Neutrophil (primary cell): ENCODE results near the gene LEKR1.

Experiments used
- H3K27ac ChIP-seq: fragments of 200-600 bp; sonication (generic); 2 replicates; pipeline ENCODE4 v1.5.1; 2016; ENCODE audit warnings: mild to moderate bottlenecking, moderate library complexity
- H3K27me3 ChIP-seq: fragments of 200-600 bp; sonication (generic); 2 replicates; pipeline ENCODE4 v1.6.0; 2016; ENCODE audit warnings: mild to moderate bottlenecking
- H3K36me3 ChIP-seq: fragments of 200-600 bp; sonication (generic); 2 replicates; pipeline ENCODE4 v1.5.1; 2017
- H3K4me1 ChIP-seq, 2 experiments: fragments of 200-600 bp in 1 of 2; sonication (generic) in 1 of 2; 1 replicate in 1 of 2; 2 replicates in 1 of 2; pipeline versions ENCODE4 v1.5.1 to v1.6.1; 2013 to 2016; ENCODE audit warnings: low read depth in 1 of 2, low read length in 1 of 2, mild to moderate bottlenecking in 1 of 2, moderate library complexity in 1 of 2; ENCODE audit not compliant: control insufficient read depth in 1 of 2, insufficient read depth in 1 of 2
- H3K4me3 ChIP-seq, 2 experiments: fragments of 200-600 bp in 1 of 2; sonication (generic) in 1 of 2; 1 replicate in 1 of 2; 2 replicates in 1 of 2; pipeline ENCODE4 v1.5.1; 2013 to 2016; ENCODE audit warnings: low read depth in 1 of 2, low read length in 1 of 2, mild to moderate bottlenecking in 1 of 2, moderate library complexity in 1 of 2
- H3K9me3 ChIP-seq: fragments of 200-600 bp; sonication (generic); 2 replicates; pipeline ENCODE4 v1.5.1; 2016
- CTCF ChIP-seq: fragments of 200-600 bp; sonication (generic); IDR thresholded peaks from 2 replicates; pipeline ENCODE4 v1.5.1; 2016; ENCODE audit warnings: antibody characterized with exemption

LEKR1 gene

GRCh38 chr3:156826144-156826895, at the start of gene LEKR1:
LEKR1 (plus strand) TSS chr3:156826353; CDS start chr3:156829330, 2,977 bp downstream.
- Histone ChIP-seq H3K4me3 (peak within 1 kb of the TSS; percentile 76 to 90), H3K9me3 (no peaks in the 10 kb centered on the region), H3K36me3 (no peaks in the 10 kb centered on the region), H3K27me3 (no peaks in the 10 kb centered on the region), H3K27ac (peak within 1 kb of the TSS; percentile 84), H3K4me1 (peaks cover 0 to 10% of the 10 kb centered on the region in 2 experiments)
- TF ChIP-seq CTCF, result peak; percentile 16

- Histone ChIP-seq H3K27ac (no peak overlapping the region), H3K36me3 (no peaks in the 10 kb centered on the region), H3K9me3 (no peaks in the 10 kb centered on the region), H3K27me3 (no peaks in the 10 kb centered on the region), H3K4me3 (no peak overlapping the region), H3K4me1 (peaks cover 0 to 6% of the 10 kb centered on the region in 2 experiments)
- TF ChIP-seq CTCF, result no peak
Measured at GRCh38 chr3:156776871-156777270, 49.3 kb upstream of the LEKR1 start.

DNA sequence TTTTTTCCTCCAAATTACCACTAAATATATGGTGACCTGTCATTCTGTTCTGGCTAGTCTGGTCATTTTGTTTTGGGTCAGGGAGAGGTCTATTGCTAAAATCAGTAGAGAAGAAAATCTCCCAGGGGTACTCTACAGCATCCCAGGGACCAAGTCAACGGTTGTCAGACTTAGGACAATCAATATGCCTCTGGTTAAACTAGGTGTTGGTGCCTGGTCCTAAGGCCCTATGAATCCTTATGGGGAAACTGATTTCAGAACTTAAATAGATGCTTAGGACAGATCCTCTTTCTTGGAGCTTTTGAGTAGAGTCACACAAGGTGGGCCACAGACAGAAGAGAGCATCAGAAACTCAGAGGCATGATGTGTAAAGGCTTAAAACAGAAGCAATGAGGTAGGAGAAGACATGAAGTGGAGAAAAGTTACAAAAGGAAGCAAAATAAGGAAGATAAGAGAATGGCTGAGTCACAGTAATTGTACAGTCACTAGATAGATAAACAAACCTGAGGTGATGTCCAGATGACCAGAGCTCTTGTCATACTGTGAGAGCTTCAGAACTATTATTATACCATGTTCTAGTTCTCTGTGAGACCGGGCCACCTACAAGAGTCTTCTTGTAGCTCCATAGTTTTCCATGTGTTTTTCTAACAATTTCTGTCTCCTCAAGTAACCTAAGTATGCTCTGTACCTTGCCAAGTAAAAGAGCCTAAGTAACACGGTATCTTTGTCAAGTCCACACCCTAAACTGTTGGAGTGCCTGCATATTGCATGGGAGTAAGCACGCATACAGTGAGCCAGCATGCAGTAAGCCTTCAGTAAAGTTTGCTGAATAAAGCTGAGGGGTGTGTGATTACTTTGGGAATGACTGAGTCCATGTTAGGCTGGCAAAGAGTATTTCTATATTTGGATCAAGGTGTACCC, 44.6 kb upstream of the LEKR1 start:
- Histone ChIP-seq H3K4me1 (peaks cover 0 to 14% of the 10 kb centered on the region in 2 experiments), H3K27me3 (no peaks in the 10 kb centered on the region), H3K9me3 (no peaks in the 10 kb centered on the region), H3K4me3 (no peak overlapping the region), H3K27ac (peak overlapping the region; percentile 59), H3K36me3 (no peaks in the 10 kb centered on the region)
- TF ChIP-seq CTCF, result no peak

GRCh38 chr3:156782319-156782718, 43.8 kb upstream of the LEKR1 start:
- Histone ChIP-seq H3K27ac (peak overlapping the region; percentile 59), H3K27me3 (no peaks in the 10 kb centered on the region), H3K36me3 (no peaks in the 10 kb centered on the region), H3K4me1 (peaks cover 0 to 14% of the 10 kb centered on the region in 2 experiments), H3K4me3 (no peak overlapping the region), H3K9me3 (no peaks in the 10 kb centered on the region)
- TF ChIP-seq CTCF, result no peak

DNA sequence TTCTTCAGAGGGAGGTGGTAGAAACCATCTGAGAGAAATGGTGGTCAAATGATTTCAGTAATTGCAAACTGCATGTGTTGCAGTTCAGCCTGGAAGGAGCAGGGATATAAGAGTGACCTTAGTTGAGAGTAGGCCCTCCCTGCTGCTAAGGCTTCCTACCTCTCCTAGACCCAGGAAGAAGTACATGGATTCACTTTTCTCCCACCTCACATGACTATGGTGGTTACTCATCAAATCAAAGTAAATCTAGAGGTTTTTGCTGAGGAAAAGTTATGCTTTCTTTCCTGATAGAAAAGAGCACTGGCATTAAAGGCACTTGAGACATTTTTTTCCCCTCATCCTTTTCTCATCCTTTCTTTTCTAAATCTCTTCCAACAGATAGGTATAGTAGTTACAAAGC, 43.2 kb upstream of the LEKR1 start:
- Histone ChIP-seq H3K4me3 (no peak overlapping the region), H3K9me3 (no peaks in the 10 kb centered on the region), H3K27ac (no peak overlapping the region), H3K36me3 (no peaks in the 10 kb centered on the region), H3K27me3 (no peaks in the 10 kb centered on the region), H3K4me1 (peaks cover 0 to 14% of the 10 kb centered on the region in 2 experiments)
- no peak for TF ChIP-seq CTCF
